NCI-H526 (cell line): ENCODE data around the gene ALOXE3.
"Not testable (repeated sequence)": the region's sequence is repeated elsewhere in the genome, so short reads cannot be mapped to it uniquely, and the experiment has no call there.

Source experiments
- DNase-seq, 2 experiments: peaks; one replicate each; lab custom pipeline; 2025; lab: John Stamatoyannopoulos, UW

Gene ALOXE3

GRCh38 chr17:8072729-8073461 is 45.4 kb downstream of the ALOXE3 start:
- peak in 1 of 2 experiments; percentile 37 for DNase-seq

GRCh38 chr17:8072341-8072728 is 46.0 kb downstream of the ALOXE3 start:
- DNase-seq: no peak

- no peak for DNase-seq
Measured at GRCh38 chr17:8071496-8071895, 46.8 kb downstream of the ALOXE3 start.

- no peak for DNase-seq
Measured at GRCh38 chr17:8069587-8069860, 48.8 kb downstream of the ALOXE3 start.

GRCh38 chr17:8068736-8069586 is 49.4 kb downstream of the ALOXE3 start:
- DNase-seq: no peak

- no peak for DNase-seq
Measured at GRCh38 chr17:8067806-8068205, 50.5 kb downstream of the ALOXE3 start.

GRCh38 chr17:8066841-8067775 is 51.2 kb downstream of the ALOXE3 start:
- DNase-seq: no peak

- no peak for DNase-seq
Measured at GRCh38 chr17:8064561-8065019, 53.7 kb downstream of the ALOXE3 start.

GRCh38 chr17:8063761-8064534 is 54.4 kb downstream of the ALOXE3 start:
- DNase-seq: no peak

GRCh38 chr17:8062807-8063483 is 55.4 kb downstream of the ALOXE3 start:
- DNase-seq: peak in 1 of 2 experiments; percentile 23

GRCh38 chr17:8062435-8062806 is 55.9 kb downstream of the ALOXE3 start:
- DNase-seq: no peak

GRCh38 chr17:8061851-8062250 is 56.5 kb downstream of the ALOXE3 start:
- not testable (repeated sequence) for DNase-seq

- DNase-seq: peak; percentile 54 to 81
Measured at GRCh38 chr17:8060274-8060673, 58.0 kb downstream of the ALOXE3 start.

- DNase-seq: no peak
Measured at GRCh38 chr17:8059131-8059530, 59.2 kb downstream of the ALOXE3 start.

GRCh38 chr17:8057691-8058114 is 60.6 kb downstream of the ALOXE3 start:
- peak; percentile 40 to 84 for DNase-seq

- no peak for DNase-seq
Measured at GRCh38 chr17:8056976-8057625, 61.2 kb downstream of the ALOXE3 start.

GRCh38 chr17:8056232-8056975 is 61.9 kb downstream of the ALOXE3 start:
- DNase-seq: no peak

- no peak for DNase-seq
Measured at GRCh38 chr17:8055851-8056231, 62.5 kb downstream of the ALOXE3 start.

- no peak for DNase-seq
Measured at GRCh38 chr17:8053600-8053999, 64.7 kb downstream of the ALOXE3 start.
